ENCODE measurements around the gene PRG3. TPM values are rescaled to one million over a fixed set of nuclear protein-coding genes. Genes with fewer than 3 reads are reported as not detected.

Gene PRG3
- total and polyA plus RNA-seq, 2 donors (not counting 1 experiment from before 2014, with no cell fraction given): not detected

GRCh38 chr11:57395905-57396623 lies 15.1 kb upstream of the PRG3 start:
- Histone ChIP-seq H3K9ac (ENCODE audit: low read length) (no peak overlapping the region), H3K36me3 (replicated peaks in 1 of 2; ENCODE audit: control extremely low read depth in 1 of 2, control insufficient read depth in 1 of 2, extremely low read depth in 1 of 2, insufficient read depth in 2 of 2, low read length in 1 of 2) (no peaks in the 10 kb centered on the region), H3K4me3 (ENCODE audit: control extremely low read depth in 1 of 5, extremely low read depth in 1 of 5, insufficient read depth in 1 of 5, low read depth in 2 of 5, low read length in 4 of 5) (no peak overlapping the region), H3K9me3 (ENCODE audit: control extremely low read depth in 1 of 3, control insufficient read depth in 2 of 3, insufficient read depth in 1 of 3, low read length in 2 of 3) (no peaks in the 10 kb centered on the region), H4K20me1 (ENCODE audit: control insufficient read depth, insufficient read depth, low read length, poor library complexity, severe bottlenecking) (no peaks in the 10 kb centered on the region), H3K27ac (ENCODE audit: low read length in 2 of 2) (no peak overlapping the region), H3K4me2 (replicated peaks; ENCODE audit: low read depth, low read length, poor library complexity, severe bottlenecking) (no peak overlapping the region), H2AFZ (ENCODE audit: insufficient read depth, low read depth, low read length, poor library complexity, severe bottlenecking) (no peak overlapping the region), H3K4me1 (ENCODE audit: control insufficient read depth in 2 of 2, insufficient read depth in 2 of 2, low read length in 2 of 2) (no peaks in the 10 kb centered on the region), H3K27me3 (replicated peaks in 1 of 4; ENCODE audit: control extremely low read depth in 1 of 4, control insufficient read depth in 3 of 4, insufficient read depth in 4 of 4, low read length in 3 of 4) (no peaks in the 10 kb centered on the region), H3K79me2 (ENCODE audit: control insufficient read depth, insufficient read depth, low read length) (no peaks in the 10 kb centered on the region)
- POLR2A ChIA-PET: no interaction called here
- DNase-seq: no peak
- Mint-ChIP-seq H3K27me3 (no peaks in the 10 kb centered on the region), H3K4me1 (no peaks in the 10 kb centered on the region), H3K9me3 (ENCODE audit: insufficient read depth) (no peaks in the 10 kb centered on the region), H3K4me3 (no peak overlapping the region), H3K27ac (no peak overlapping the region)
- ATAC-seq (ENCODE audit: low read depth): no peak
- CTCF ChIA-PET: no interaction called here
- TF ChIP-seq EZH2 (IDR thresholded peaks at IDR 0.05; ENCODE audit: borderline replicate concordance, insufficient read depth, low read depth, low read length, poor library complexity, severe bottlenecking): no peak
- TF ChIP-seq CTCF (IDR thresholded peaks at IDR 0.05): no peak
- intact Hi-C loops (cut with micrococcal nuclease): no loop called here
- WGBS (ENCODE audit: insufficient coverage): 86% methylated on average over 10 of the region's 11 CpGs

- Histone ChIP-seq H3K36me3 (replicated peaks in 1 of 2; ENCODE audit: control extremely low read depth in 1 of 2, control insufficient read depth in 1 of 2, extremely low read depth in 1 of 2, insufficient read depth in 2 of 2, low read length in 1 of 2) (no peaks in the 10 kb centered on the region), H3K79me2 (ENCODE audit: control insufficient read depth, insufficient read depth, low read length) (no peaks in the 10 kb centered on the region), H3K27ac (ENCODE audit: low read length in 2 of 2) (no peak overlapping the region), H3K4me3 (ENCODE audit: control extremely low read depth in 1 of 5, extremely low read depth in 1 of 5, insufficient read depth in 1 of 5, low read depth in 2 of 5, low read length in 4 of 5) (no peak overlapping the region), H3K9me3 (ENCODE audit: control extremely low read depth in 1 of 3, control insufficient read depth in 2 of 3, insufficient read depth in 1 of 3, low read length in 2 of 3) (no peaks in the 10 kb centered on the region), H3K4me1 (ENCODE audit: control insufficient read depth in 2 of 2, insufficient read depth in 2 of 2, low read length in 2 of 2) (no peaks in the 10 kb centered on the region), H4K20me1 (ENCODE audit: control insufficient read depth, insufficient read depth, low read length, poor library complexity, severe bottlenecking) (no peaks in the 10 kb centered on the region), H3K27me3 (replicated peaks in 1 of 4; ENCODE audit: control extremely low read depth in 1 of 4, control insufficient read depth in 3 of 4, insufficient read depth in 4 of 4, low read length in 3 of 4) (no peaks in the 10 kb centered on the region), H2AFZ (ENCODE audit: insufficient read depth, low read depth, low read length, poor library complexity, severe bottlenecking) (no peak overlapping the region), H3K9ac (ENCODE audit: low read length) (no peak overlapping the region), H3K4me2 (replicated peaks; ENCODE audit: low read depth, low read length, poor library complexity, severe bottlenecking) (no peak overlapping the region)
- WGBS (ENCODE audit: insufficient coverage): 100% methylated on average over 3 of the region's 4 CpGs
- H3K27ac Mint-ChIP-seq: no peak overlapping the region
- no peak for ATAC-seq (ENCODE audit: low read depth)
- H3K4me1 Mint-ChIP-seq: no peaks in the 10 kb centered on the region
- no peaks in the 10 kb centered on the region for H3K9me3 Mint-ChIP-seq (ENCODE audit: insufficient read depth)
- intact Hi-C loops (cut with micrococcal nuclease): no loop called here
- no peak overlapping the region for H3K4me3 Mint-ChIP-seq
- CTCF ChIA-PET: no interaction called here
- TF ChIP-seq EZH2 (IDR thresholded peaks at IDR 0.05; ENCODE audit: borderline replicate concordance, insufficient read depth, low read depth, low read length, poor library complexity, severe bottlenecking) (no peak), CTCF (IDR thresholded peaks at IDR 0.05) (no peak)
- POLR2A ChIA-PET: no interaction called here
- no peaks in the 10 kb centered on the region for H3K27me3 Mint-ChIP-seq
- no peak for DNase-seq
Measured at GRCh38 chr11:57394203-57394965, 13.4 kb upstream of the PRG3 start.

All from B cell (primary cell).